SU-DHL-6 (cell line): ENCODE results near the gene ZFAND3.

Experiments used
- H2AFZ ChIP-seq: fragments of 200-600 bp; sonication (generic); 2 replicates; pipeline ENCODE4 v1.6.1; 2014; ENCODE audit warnings: low read depth, mild to moderate bottlenecking, moderate library complexity, mixed read lengths, antibody characterized with exemption, low read length; ENCODE audit not compliant: severe bottlenecking
- H3F3A ChIP-seq: fragments of 200-600 bp; shearing (Covaris generic); 2 replicates; pipeline ENCODE4 v1.6.0; 2016; ENCODE audit warnings: antibody characterized with exemption, mild to moderate bottlenecking; ENCODE audit not compliant: insufficient read depth
- H3K27ac ChIP-seq: fragments of 200-600 bp; sonication (generic); 2 replicates; pipeline ENCODE4 v1.5.1; 2016; ENCODE audit warnings: low read depth, mild to moderate bottlenecking, low read length, moderate library complexity, mixed read lengths
- H3K27me3 ChIP-seq: fragments of 200-600 bp; sonication (generic), shearing (Covaris generic); 2 replicates; pipeline ENCODE4 v1.6.0; 2014; ENCODE audit warnings: mild to moderate bottlenecking, low read length
- H3K36me3 ChIP-seq: fragments of 200-600 bp; sonication (generic); 2 replicates; pipeline ENCODE4 v1.6.1; 2014; ENCODE audit warnings: mild to moderate bottlenecking, low read length, mixed read lengths
- H3K4me2 ChIP-seq: fragments of 300-600, 200-600 bp; shearing (Covaris generic), sonication (generic); 2 replicates; pipeline ENCODE4 v1.6.0; 2014; ENCODE audit warnings: low read length, low read depth, mild to moderate bottlenecking; ENCODE audit not compliant: poor library complexity, severe bottlenecking
- H3K4me3 ChIP-seq: fragments of 200-600 bp; sonication (generic); 2 replicates; pipeline ENCODE4 v1.5.1; 2014; ENCODE audit warnings: antibody characterized with exemption, low read length, mild to moderate bottlenecking, mixed read lengths; ENCODE audit not compliant: insufficient read depth, poor library complexity, severe bottlenecking
- H3K79me2 ChIP-seq: fragments of 200-600 bp; sonication (generic); 2 replicates; pipeline ENCODE4 v1.6.1; 2014; ENCODE audit warnings: mild to moderate bottlenecking, low read length, moderate library complexity; ENCODE audit not compliant: insufficient read depth
- H3K9ac ChIP-seq: fragments of 200-600 bp; sonication (generic); 2 replicates; pipeline ENCODE4 v1.7.0; 2014; ENCODE audit warnings: mild to moderate bottlenecking, low read length
- H3K9me2 ChIP-seq: fragments of 200-600 bp; sonication (generic); replicated peaks from 2 replicates; pipeline ENCODE4 v1.6.1; 2014; ENCODE audit warnings: low read length; ENCODE audit not compliant: insufficient read depth
- H3K9me3 ChIP-seq: fragments of 200-600 bp; sonication (generic); 2 replicates; pipeline ENCODE4 v1.6.1; 2014; ENCODE audit warnings: low read length, mixed read lengths; ENCODE audit not compliant: insufficient read depth
- H4K20me1 ChIP-seq: fragments of 200-600 bp; sonication (generic); 2 replicates; pipeline ENCODE4 v1.6.1; 2014; ENCODE audit warnings: low read depth, mild to moderate bottlenecking, antibody characterized with exemption, low read length, moderate library complexity, mixed read lengths
- EZH2phosphoT487 ChIP-seq: fragments of 200-600 bp; sonication (generic), shearing (Covaris generic); conservative IDR thresholded peaks from 2 replicates; pipeline ENCODE4 v1.6.1; 2018; ENCODE audit warnings: mild to moderate bottlenecking, antibody characterized with exemption, low read length, moderate library complexity, mixed read lengths
- TF ChIP-seq, protein P1 (sequence below): fragments of 200-600 bp; sonication (generic); IDR thresholded peaks from one replicate; pipeline ENCODE4 v1.5.1; 2017; ENCODE audit warnings: antibody characterized with exemption, mild to moderate bottlenecking, low read length, moderate library complexity; ENCODE audit not compliant: insufficient read depth, poor library complexity, severe bottlenecking

The ZFAND3 gene

DNA sequence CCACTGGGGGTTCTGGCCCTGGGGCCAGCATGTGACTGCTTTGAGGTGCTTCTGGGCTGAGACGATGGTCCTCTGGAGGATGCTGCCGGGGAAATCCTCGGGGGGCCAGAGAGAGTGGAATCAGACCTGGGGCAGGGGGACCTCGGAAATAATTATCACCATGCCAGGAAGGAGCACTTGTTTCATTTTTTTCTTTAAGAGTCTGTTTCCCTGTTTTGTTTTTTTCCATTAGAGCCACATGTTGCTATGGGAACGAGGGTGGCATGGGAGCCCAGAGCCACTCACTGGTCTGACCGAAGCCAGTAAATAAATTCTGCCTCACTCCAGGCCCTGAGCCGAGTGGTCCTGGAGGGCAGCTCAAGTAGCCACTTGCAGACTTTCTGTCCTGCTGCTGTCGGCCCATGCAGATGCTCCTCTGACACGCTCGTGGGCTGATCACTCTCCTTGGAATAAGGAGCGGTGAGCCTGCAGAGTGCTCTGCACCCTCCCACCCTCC is 365.1 kb downstream of the ZFAND3 start:
- no peak overlapping the region for H3K9ac ChIP-seq
- no peaks in the 10 kb centered on the region for H3K27me3 ChIP-seq
- H3K4me2 ChIP-seq, result no peak overlapping the region
- H4K20me1 ChIP-seq, result no peaks in the 10 kb centered on the region
- no peak overlapping the region for H3K4me3 ChIP-seq
- no peaks in the 10 kb centered on the region for H3K36me3 ChIP-seq
- H3K27ac ChIP-seq, result no peak overlapping the region
- H2AFZ ChIP-seq, result no peak overlapping the region
- H3K79me2 ChIP-seq, result no peaks in the 10 kb centered on the region
- H3K9me3 ChIP-seq, result no peaks in the 10 kb centered on the region
- no peaks in the 10 kb centered on the region for H3K9me2 ChIP-seq
- TF ChIP-seq, protein P1, sequence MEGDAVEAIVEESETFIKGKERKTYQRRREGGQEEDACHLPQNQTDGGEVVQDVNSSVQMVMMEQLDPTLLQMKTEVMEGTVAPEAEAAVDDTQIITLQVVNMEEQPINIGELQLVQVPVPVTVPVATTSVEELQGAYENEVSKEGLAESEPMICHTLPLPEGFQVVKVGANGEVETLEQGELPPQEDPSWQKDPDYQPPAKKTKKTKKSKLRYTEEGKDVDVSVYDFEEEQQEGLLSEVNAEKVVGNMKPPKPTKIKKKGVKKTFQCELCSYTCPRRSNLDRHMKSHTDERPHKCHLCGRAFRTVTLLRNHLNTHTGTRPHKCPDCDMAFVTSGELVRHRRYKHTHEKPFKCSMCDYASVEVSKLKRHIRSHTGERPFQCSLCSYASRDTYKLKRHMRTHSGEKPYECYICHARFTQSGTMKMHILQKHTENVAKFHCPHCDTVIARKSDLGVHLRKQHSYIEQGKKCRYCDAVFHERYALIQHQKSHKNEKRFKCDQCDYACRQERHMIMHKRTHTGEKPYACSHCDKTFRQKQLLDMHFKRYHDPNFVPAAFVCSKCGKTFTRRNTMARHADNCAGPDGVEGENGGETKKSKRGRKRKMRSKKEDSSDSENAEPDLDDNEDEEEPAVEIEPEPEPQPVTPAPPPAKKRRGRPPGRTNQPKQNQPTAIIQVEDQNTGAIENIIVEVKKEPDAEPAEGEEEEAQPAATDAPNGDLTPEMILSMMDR, result no peak
- no peak for TF ChIP-seq EZH2phosphoT487
- H3F3A ChIP-seq, result no peaks in the 10 kb centered on the region

DNA sequence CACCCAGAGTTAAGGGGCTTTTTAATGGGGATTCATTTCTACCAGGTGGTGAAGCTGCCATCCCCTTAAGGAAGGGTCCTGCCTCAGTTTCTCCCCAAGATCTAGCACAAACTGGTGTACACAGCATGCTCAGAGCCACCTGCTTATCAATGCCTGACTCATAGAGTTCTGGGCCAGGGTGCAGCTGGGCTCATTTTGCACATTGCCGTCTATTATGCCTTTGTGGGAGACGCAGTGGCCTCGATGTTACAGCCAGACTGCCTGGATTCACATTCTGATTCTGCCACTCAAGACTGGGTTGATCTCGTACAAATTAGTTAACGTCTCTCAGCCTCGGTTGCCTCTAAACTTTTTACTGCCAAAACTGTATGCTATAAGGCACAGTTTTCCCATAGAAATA is 365.7 kb downstream of the ZFAND3 start:
- H3K79me2 ChIP-seq, result no peaks in the 10 kb centered on the region
- H3K27me3 ChIP-seq, result no peaks in the 10 kb centered on the region
- H3K9me3 ChIP-seq, result no peaks in the 10 kb centered on the region
- no peaks in the 10 kb centered on the region for H3K36me3 ChIP-seq
- no peak overlapping the region for H2AFZ ChIP-seq
- H3K27ac ChIP-seq, result no peak overlapping the region
- no peak for TF ChIP-seq EZH2phosphoT487
- TF ChIP-seq, protein P1, result no peak
- no peaks in the 10 kb centered on the region for H4K20me1 ChIP-seq
- no peak overlapping the region for H3K4me3 ChIP-seq
- no peaks in the 10 kb centered on the region for H3K9me2 ChIP-seq
- H3K9ac ChIP-seq, result no peak overlapping the region
- H3F3A ChIP-seq, result no peaks in the 10 kb centered on the region
- no peak overlapping the region for H3K4me2 ChIP-seq

DNA sequence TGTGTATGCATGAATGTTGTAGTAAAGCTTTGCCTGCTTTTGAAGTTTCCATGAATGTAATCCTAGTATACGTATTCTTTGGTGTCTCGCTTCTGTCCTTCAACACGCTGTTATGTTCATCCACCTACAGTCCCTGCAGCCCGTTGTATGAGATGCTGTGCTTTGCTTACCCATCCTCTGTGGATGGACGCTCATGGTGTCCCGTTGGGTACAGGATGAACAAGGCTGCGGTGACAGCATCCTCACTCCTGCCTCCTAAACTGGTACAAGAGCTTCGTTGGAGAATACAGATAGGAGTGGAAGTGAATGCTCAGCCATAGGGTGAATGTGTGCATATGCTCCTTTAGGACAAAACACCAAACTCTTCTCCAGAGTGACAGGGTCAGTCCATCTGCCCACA is 366.2 kb downstream of the ZFAND3 start:
- H3F3A ChIP-seq, result no peaks in the 10 kb centered on the region
- H3K36me3 ChIP-seq, result no peaks in the 10 kb centered on the region
- no peak overlapping the region for H2AFZ ChIP-seq
- no peaks in the 10 kb centered on the region for H3K9me2 ChIP-seq
- TF ChIP-seq EZH2phosphoT487, result no peak
- TF ChIP-seq, protein P1, result no peak
- H3K4me3 ChIP-seq, result no peak overlapping the region
- H3K4me2 ChIP-seq, result no peak overlapping the region
- no peaks in the 10 kb centered on the region for H4K20me1 ChIP-seq
- H3K9ac ChIP-seq, result no peak overlapping the region
- no peaks in the 10 kb centered on the region for H3K27me3 ChIP-seq
- no peaks in the 10 kb centered on the region for H3K79me2 ChIP-seq
- no peaks in the 10 kb centered on the region for H3K9me3 ChIP-seq
- no peak overlapping the region for H3K27ac ChIP-seq

DNA sequence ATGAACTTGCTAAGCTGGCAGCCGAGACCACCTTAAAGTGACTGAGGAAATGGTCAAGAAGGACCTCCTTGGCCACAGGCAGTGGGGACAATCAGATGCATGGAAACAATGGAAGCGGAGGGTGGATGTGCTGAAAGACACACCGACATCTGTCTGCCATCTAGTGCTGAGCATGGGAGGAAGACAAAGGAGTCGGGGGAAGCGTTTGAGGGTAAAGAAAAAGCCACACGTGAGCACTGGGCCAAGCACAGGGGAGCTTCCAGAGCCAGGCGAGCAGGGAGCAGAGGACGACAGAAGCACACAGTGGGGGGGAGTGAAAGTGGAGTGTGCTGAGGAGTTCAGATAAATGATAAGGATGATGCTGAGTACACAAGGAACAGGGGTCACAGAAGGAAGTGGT is 367.8 kb downstream of the ZFAND3 start:
- no peak for TF ChIP-seq EZH2phosphoT487
- TF ChIP-seq, protein P1, result no peak
- Histone ChIP-seq H3K4me3 (no peak overlapping the region), H3K4me2 (no peak overlapping the region), H3K9me2 (no peaks in the 10 kb centered on the region), H3K36me3 (no peaks in the 10 kb centered on the region), H3K79me2 (no peaks in the 10 kb centered on the region), H3K27ac (no peak overlapping the region), H4K20me1 (no peaks in the 10 kb centered on the region), H3K9me3 (no peaks in the 10 kb centered on the region), H2AFZ (no peak overlapping the region), H3K9ac (no peak overlapping the region), H3K27me3 (no peaks in the 10 kb centered on the region), H3F3A (no peaks in the 10 kb centered on the region)
